ENCODE measurements around the gene PTPRK. TPM values are rescaled to one million over a fixed set of nuclear protein-coding genes. Genes with fewer than 3 reads are reported as not detected.

The PTPRK gene
- total RNA-seq, 1 donor from 2014 or later, result 48.4 TPM

GRCh38 chr6:127959869-127960268, 560.5 kb downstream of the PTPRK start:
- H3K36me3 ChIP-seq (ENCODE audit: control insufficient read depth, insufficient read depth, low read length), result no peaks in the 10 kb centered on the region
- no peaks in the 10 kb centered on the region for H3K27me3 ChIP-seq (ENCODE audit: control insufficient read depth, insufficient read depth, low read length)
- no peak for TF ChIP-seq CTCF (IDR thresholded peaks at IDR 0.05; ENCODE audit: insufficient read depth, low read length, severe bottlenecking)
- FAIRE-seq (no peak), DNase-seq (ENCODE audit: low read depth) (no peak)
- no peak overlapping the region for H3K4me3 ChIP-seq (ENCODE audit: low read depth, low read length)

- Histone ChIP-seq H3K4me3 (ENCODE audit: low read depth, low read length) (no peak overlapping the region), H3K27me3 (ENCODE audit: control insufficient read depth, insufficient read depth, low read length) (no peaks in the 10 kb centered on the region), H3K36me3 (ENCODE audit: control insufficient read depth, insufficient read depth, low read length) (no peaks in the 10 kb centered on the region)
- DNase-seq (ENCODE audit: low read depth) (no peak), FAIRE-seq (no peak)
- no peak for TF ChIP-seq CTCF (IDR thresholded peaks at IDR 0.05; ENCODE audit: insufficient read depth, low read length, severe bottlenecking)
Measured at GRCh38 chr6:127956956-127957355, 563.4 kb downstream of the PTPRK start.

- FAIRE-seq (no peak), DNase-seq (ENCODE audit: low read depth) (peak; percentile 41)
- peak; percentile 17 for TF ChIP-seq CTCF (IDR thresholded peaks at IDR 0.05; ENCODE audit: insufficient read depth, low read length, severe bottlenecking)
- H3K4me3 ChIP-seq (ENCODE audit: low read depth, low read length), result no peak overlapping the region
- no peaks in the 10 kb centered on the region for H3K36me3 ChIP-seq (ENCODE audit: control insufficient read depth, insufficient read depth, low read length)
- H3K27me3 ChIP-seq (ENCODE audit: control insufficient read depth, insufficient read depth, low read length), result no peaks in the 10 kb centered on the region
Measured at GRCh38 chr6:127956260-127956888, 564.0 kb downstream of the PTPRK start.

- Histone ChIP-seq H3K27me3 (ENCODE audit: control insufficient read depth, insufficient read depth, low read length) (no peaks in the 10 kb centered on the region), H3K36me3 (ENCODE audit: control insufficient read depth, insufficient read depth, low read length) (no peaks in the 10 kb centered on the region), H3K4me3 (ENCODE audit: low read depth, low read length) (no peak overlapping the region)
- FAIRE-seq (no peak), DNase-seq (ENCODE audit: low read depth) (no peak)
- TF ChIP-seq CTCF (IDR thresholded peaks at IDR 0.05; ENCODE audit: insufficient read depth, low read length, severe bottlenecking), result no peak
Measured at GRCh38 chr6:127954082-127954481, 566.3 kb downstream of the PTPRK start.

- no peak for TF ChIP-seq CTCF (IDR thresholded peaks at IDR 0.05; ENCODE audit: insufficient read depth, low read length, severe bottlenecking)
- DNase-seq (ENCODE audit: low read depth), result no peak
- Histone ChIP-seq H3K27me3 (ENCODE audit: control insufficient read depth, insufficient read depth, low read length) (no peaks in the 10 kb centered on the region), H3K36me3 (ENCODE audit: control insufficient read depth, insufficient read depth, low read length) (no peaks in the 10 kb centered on the region), H3K4me3 (ENCODE audit: low read depth, low read length) (no peak overlapping the region)
- FAIRE-seq, result no peak
Measured at GRCh38 chr6:127952831-127953230, 567.6 kb downstream of the PTPRK start.

- TF ChIP-seq CTCF (IDR thresholded peaks at IDR 0.05; ENCODE audit: insufficient read depth, low read length, severe bottlenecking), result no peak
- no peak for FAIRE-seq
- H3K4me3 ChIP-seq (ENCODE audit: low read depth, low read length), result no peak overlapping the region
- no peak for DNase-seq (ENCODE audit: low read depth)
- no peaks in the 10 kb centered on the region for H3K27me3 ChIP-seq (ENCODE audit: control insufficient read depth, insufficient read depth, low read length)
- no peaks in the 10 kb centered on the region for H3K36me3 ChIP-seq (ENCODE audit: control insufficient read depth, insufficient read depth, low read length)
Measured at GRCh38 chr6:127952176-127952575, 568.2 kb downstream of the PTPRK start.

All from bronchial epithelial cell (primary cell).